DOHH2 (cell line): ENCODE data around the gene SCN10A.

Experiments
- H3F3A ChIP-seq: fragments of 200-600 bp; sonication (generic), shearing (Covaris generic); 2 replicates; pipeline ENCODE4 v1.6.0; 2016; ENCODE audit warnings: antibody characterized with exemption, mild to moderate bottlenecking; ENCODE audit not compliant: control insufficient read depth, insufficient read depth
- H3K27ac ChIP-seq: fragments of 200-600 bp; sonication (generic); 2 replicates; pipeline ENCODE4 v1.5.1; 2014; ENCODE audit warnings: low read depth, mild to moderate bottlenecking, low read length, moderate library complexity
- H3K27me3 ChIP-seq: fragments of 200-600 bp; sonication (generic); 2 replicates; pipeline ENCODE4 v1.6.1; 2014; ENCODE audit warnings: mild to moderate bottlenecking, low read length, mixed read lengths; ENCODE audit not compliant: control insufficient read depth
- H3K36me3 ChIP-seq: fragments of 200-600 bp; sonication (generic); 2 replicates; pipeline ENCODE4 v1.6.1; 2014; ENCODE audit warnings: mild to moderate bottlenecking, low read length, moderate library complexity, mixed read lengths; ENCODE audit not compliant: control insufficient read depth
- H3K4me1 ChIP-seq: fragments of 200-600 bp; sonication (generic); 2 replicates; pipeline ENCODE4 v1.6.1; 2014; ENCODE audit warnings: mild to moderate bottlenecking, low read length, mixed read lengths; ENCODE audit not compliant: control insufficient read depth
- H3K4me2 ChIP-seq: fragments of 200-600 bp; sonication (generic); 2 replicates; pipeline ENCODE4 v1.6.0; 2014; ENCODE audit warnings: mild to moderate bottlenecking, low read length, moderate library complexity
- H3K4me3 ChIP-seq: fragments of 200-600 bp; sonication (generic); 2 replicates; pipeline ENCODE4 v1.5.1; 2014; ENCODE audit warnings: mild to moderate bottlenecking, low read length, mixed read lengths
- H3K79me2 ChIP-seq: fragments of 200-600 bp; sonication (generic); 2 replicates; pipeline ENCODE4 v1.6.1; 2014; ENCODE audit warnings: mild to moderate bottlenecking, low read length, mixed read lengths; ENCODE audit not compliant: control insufficient read depth
- H3K9me2 ChIP-seq: fragments of 200-600 bp; sonication (generic); replicated peaks from 2 replicates; pipeline ENCODE4 v1.6.1; 2014; ENCODE audit warnings: mild to moderate bottlenecking, low read length, mixed read lengths; ENCODE audit not compliant: control insufficient read depth
- H3K9me3 ChIP-seq: fragments of 200-600 bp; sonication (generic); 2 replicates; pipeline ENCODE4 v1.6.1; 2014; ENCODE audit warnings: antibody characterized with exemption, low read length, mixed read lengths; ENCODE audit not compliant: control insufficient read depth, insufficient read depth
- H4K20me1 ChIP-seq: fragments of 200-600 bp; sonication (generic); 2 replicates; pipeline ENCODE4 v1.6.0; 2014; ENCODE audit warnings: low read depth, mild to moderate bottlenecking, antibody characterized with exemption, low read length, moderate library complexity; ENCODE audit not compliant: control insufficient read depth, insufficient read depth
- EZH2phosphoT487 ChIP-seq: fragments of 200-600 bp; sonication (generic); IDR thresholded peaks from 2 replicates; pipeline ENCODE4 v1.6.1; 2017; ENCODE audit warnings: borderline replicate concordance, mild to moderate bottlenecking, antibody characterized with exemption, low read length, moderate library complexity, mixed read lengths
- TF ChIP-seq, protein P1 (sequence below): fragments of 200-600 bp; sonication (generic); IDR thresholded peaks from one replicate; pipeline ENCODE4 v1.5.1; 2014; ENCODE audit warnings: antibody characterized with exemption, mild to moderate bottlenecking, low read depth, low read length; ENCODE audit not compliant: poor library complexity, severe bottlenecking

SCN10A gene

GRCh38 chr3:38836561-38836960, 20.5 kb upstream of the SCN10A start:
- H3K9me3 ChIP-seq, result no peaks in the 10 kb centered on the region
- no peaks in the 10 kb centered on the region for H4K20me1 ChIP-seq
- no peaks in the 10 kb centered on the region for H3K36me3 ChIP-seq
- H3K27me3 ChIP-seq, result 0 out of 2 replicates have a peak, but pooled peaks cover 2% of the 10 kb centered on the region
- H3K4me3 ChIP-seq, result no peak overlapping the region
- H3K9me2 ChIP-seq, result no peaks in the 10 kb centered on the region
- H3K4me1 ChIP-seq, result no peaks in the 10 kb centered on the region
- H3K4me2 ChIP-seq, result no peak overlapping the region
- no peak overlapping the region for H3K27ac ChIP-seq
- no peaks in the 10 kb centered on the region for H3K79me2 ChIP-seq
- H3F3A ChIP-seq, result no peaks in the 10 kb centered on the region
- TF ChIP-seq, protein P1, sequence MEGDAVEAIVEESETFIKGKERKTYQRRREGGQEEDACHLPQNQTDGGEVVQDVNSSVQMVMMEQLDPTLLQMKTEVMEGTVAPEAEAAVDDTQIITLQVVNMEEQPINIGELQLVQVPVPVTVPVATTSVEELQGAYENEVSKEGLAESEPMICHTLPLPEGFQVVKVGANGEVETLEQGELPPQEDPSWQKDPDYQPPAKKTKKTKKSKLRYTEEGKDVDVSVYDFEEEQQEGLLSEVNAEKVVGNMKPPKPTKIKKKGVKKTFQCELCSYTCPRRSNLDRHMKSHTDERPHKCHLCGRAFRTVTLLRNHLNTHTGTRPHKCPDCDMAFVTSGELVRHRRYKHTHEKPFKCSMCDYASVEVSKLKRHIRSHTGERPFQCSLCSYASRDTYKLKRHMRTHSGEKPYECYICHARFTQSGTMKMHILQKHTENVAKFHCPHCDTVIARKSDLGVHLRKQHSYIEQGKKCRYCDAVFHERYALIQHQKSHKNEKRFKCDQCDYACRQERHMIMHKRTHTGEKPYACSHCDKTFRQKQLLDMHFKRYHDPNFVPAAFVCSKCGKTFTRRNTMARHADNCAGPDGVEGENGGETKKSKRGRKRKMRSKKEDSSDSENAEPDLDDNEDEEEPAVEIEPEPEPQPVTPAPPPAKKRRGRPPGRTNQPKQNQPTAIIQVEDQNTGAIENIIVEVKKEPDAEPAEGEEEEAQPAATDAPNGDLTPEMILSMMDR, result no peak
- no peak for TF ChIP-seq EZH2phosphoT487

DNA sequence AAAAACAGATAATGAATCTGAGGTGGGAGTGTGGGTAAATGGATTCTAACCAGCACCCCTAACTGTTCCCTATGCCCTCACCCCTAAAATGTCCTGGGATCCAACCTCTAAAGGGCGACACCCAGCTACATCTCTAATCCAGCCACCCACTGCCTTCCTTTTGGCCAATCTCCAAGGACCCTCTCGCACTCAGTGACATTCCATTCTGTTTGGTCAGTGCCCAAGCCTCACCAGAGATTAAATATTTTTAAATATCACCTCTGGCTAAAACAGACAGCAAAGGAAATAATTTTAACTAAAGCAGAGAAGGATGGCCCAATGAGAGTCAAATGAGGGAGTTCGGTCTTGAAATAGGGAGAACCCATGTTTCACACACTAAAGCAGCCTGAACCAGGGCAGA, 19.9 kb upstream of the SCN10A start:
- H3K79me2 ChIP-seq, result no peaks in the 10 kb centered on the region
- H4K20me1 ChIP-seq, result no peaks in the 10 kb centered on the region
- no peak overlapping the region for H3K4me3 ChIP-seq
- no peaks in the 10 kb centered on the region for H3K9me2 ChIP-seq
- TF ChIP-seq EZH2phosphoT487, result no peak
- no peak overlapping the region for H3K4me2 ChIP-seq
- H3K4me1 ChIP-seq, result no peaks in the 10 kb centered on the region
- no peaks in the 10 kb centered on the region for H3K9me3 ChIP-seq
- no peaks in the 10 kb centered on the region for H3K36me3 ChIP-seq
- H3F3A ChIP-seq, result no peaks in the 10 kb centered on the region
- 0 out of 2 replicates have a peak, but pooled peaks cover 2% of the 10 kb centered on the region for H3K27me3 ChIP-seq
- no peak overlapping the region for H3K27ac ChIP-seq

DNA sequence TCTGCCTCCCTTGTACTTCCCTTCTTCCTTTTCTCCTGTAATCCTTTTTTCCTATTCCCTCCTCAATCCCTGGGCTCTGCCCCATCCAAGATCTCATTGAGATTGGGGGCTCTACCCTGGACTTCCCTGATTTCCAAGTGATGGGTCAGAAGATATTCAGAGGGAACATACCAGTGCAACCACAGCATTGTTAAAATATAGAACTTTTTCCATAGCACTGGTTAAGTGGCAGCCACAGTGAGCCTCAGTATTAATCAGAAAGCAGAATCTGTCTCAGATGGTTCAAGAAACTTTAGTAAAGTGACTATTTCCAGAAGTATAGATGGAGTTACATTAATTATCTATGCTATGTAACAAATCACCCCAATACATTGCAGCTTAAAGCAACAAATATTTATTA, 18.7 kb upstream of the SCN10A start:
- no peak for TF ChIP-seq EZH2phosphoT487
- TF ChIP-seq, protein P1, result no peak
- H3F3A ChIP-seq, result no peaks in the 10 kb centered on the region
- no peaks in the 10 kb centered on the region for H3K36me3 ChIP-seq
- 0 out of 2 replicates have a peak, but pooled peaks cover 2% of the 10 kb centered on the region for H3K27me3 ChIP-seq
- H4K20me1 ChIP-seq, result no peaks in the 10 kb centered on the region
- no peak overlapping the region for H3K27ac ChIP-seq
- no peaks in the 10 kb centered on the region for H3K9me2 ChIP-seq
- H3K4me1 ChIP-seq, result no peaks in the 10 kb centered on the region
- no peak overlapping the region for H3K4me2 ChIP-seq
- no peaks in the 10 kb centered on the region for H3K9me3 ChIP-seq
- no peaks in the 10 kb centered on the region for H3K79me2 ChIP-seq
- no peak overlapping the region for H3K4me3 ChIP-seq

DNA sequence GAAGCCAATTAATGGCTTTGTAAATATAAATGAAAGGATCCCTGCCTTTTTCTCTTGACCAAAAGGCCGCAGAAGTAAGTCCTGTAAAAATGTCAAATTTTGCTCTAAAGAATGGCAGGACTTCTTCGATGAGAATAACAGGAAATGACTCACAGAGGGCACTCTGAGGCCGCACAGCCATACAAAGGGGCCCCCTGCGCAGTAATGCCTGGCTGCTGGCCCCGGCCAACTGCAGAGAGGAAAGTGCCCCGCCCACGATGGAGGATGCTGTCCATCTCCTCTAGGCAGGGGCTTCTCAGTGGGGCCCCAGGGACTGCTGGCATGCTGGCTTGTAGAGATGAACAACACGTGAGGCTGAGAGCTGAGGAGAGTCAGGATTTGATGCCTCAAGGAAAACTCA, 18.1 kb upstream of the SCN10A start:
- 0 out of 2 replicates have a peak, but pooled peaks cover 2% of the 10 kb centered on the region for H3K27me3 ChIP-seq
- TF ChIP-seq, protein P1, result no peak
- TF ChIP-seq EZH2phosphoT487, result no peak
- no peaks in the 10 kb centered on the region for H3K36me3 ChIP-seq
- H3K27ac ChIP-seq, result no peak overlapping the region
- no peaks in the 10 kb centered on the region for H3K79me2 ChIP-seq
- no peaks in the 10 kb centered on the region for H4K20me1 ChIP-seq
- no peaks in the 10 kb centered on the region for H3K4me1 ChIP-seq
- H3K4me2 ChIP-seq, result no peak overlapping the region
- H3K4me3 ChIP-seq, result no peak overlapping the region
- no peaks in the 10 kb centered on the region for H3K9me3 ChIP-seq
- no peaks in the 10 kb centered on the region for H3F3A ChIP-seq
- no peaks in the 10 kb centered on the region for H3K9me2 ChIP-seq
